ENCODE data around the gene ARHGEF1. TPM values are rescaled to one million over a fixed set of nuclear protein-coding genes. Genes with fewer than 3 reads are reported as not detected.

Gene ARHGEF1
- total RNA-seq, 1 experiment from 2014 or later: 69.5 TPM

- no peak for TF ChIP-seq POLR2AphosphoS5 (IDR thresholded peaks at IDR 0.05; ENCODE audit: low read depth, low read length)
- no peak for TF ChIP-seq CTCF (IDR thresholded peaks at IDR 0.05)
- no peak for TF ChIP-seq TCF7L2 (IDR thresholded peaks at IDR 0.05; ENCODE audit: low read depth, low read length)
- no peak for TF ChIP-seq SIN3A (IDR thresholded peaks at IDR 0.05; ENCODE audit: borderline replicate concordance, insufficient read depth, low read depth, low read length)
- TF ChIP-seq REST (IDR thresholded peaks at IDR 0.05; ENCODE audit: insufficient read depth in 1 of 2, low read depth in 2 of 2, low read length in 1 of 2): no peak
- in situ Hi-C loops (cut with HindIII; ENCODE audit: low pct_unique_long_range_greater_than_20kb, low sequenced_read_pairs): no loop called here
- Histone ChIP-seq H3K4me3 (ENCODE audit: low read depth in 2 of 2, low read length in 2 of 2) (no peak overlapping the region), H3K27me3 (ENCODE audit: control insufficient read depth, insufficient read depth, low read length) (no peaks in the 10 kb centered on the region), H3K36me3 (ENCODE audit: control insufficient read depth, insufficient read depth, low read length) (no peaks in the 10 kb centered on the region), H3K27ac (ENCODE audit: low read length) (no peak overlapping the region), H3K4me1 (ENCODE audit: control insufficient read depth, insufficient read depth, low read length) (no peaks in the 10 kb centered on the region), H3K9me3 (ENCODE audit: control insufficient read depth, insufficient read depth, low read depth, low read length) (no peaks in the 10 kb centered on the region)
- ChIA-PET CTCF (no interaction called here), POLR2A (no interaction called here)
- DNase-seq (ENCODE audit: low read depth, low spot score) (no peak), ATAC-seq (no peak)
- no TSS peak for BruUV-seq (replicated peaks)
- intact Hi-C loops (cut with micrococcal nuclease; ENCODE audit: unreplicated experiment): no loop called here
Observed at GRCh38 chr19:41921577-41922576, 38.9 kb downstream of the ARHGEF1 start.

GRCh38 chr19:41922585-41922984, 39.6 kb downstream of the ARHGEF1 start:
- no peaks in the 10 kb centered on the region for H3K4me1 ChIP-seq (ENCODE audit: control insufficient read depth, insufficient read depth, low read length)
- TF ChIP-seq CTCF (IDR thresholded peaks at IDR 0.05) (no peak), POLR2AphosphoS5 (IDR thresholded peaks at IDR 0.05; ENCODE audit: low read depth, low read length) (no peak), REST (IDR thresholded peaks at IDR 0.05; ENCODE audit: insufficient read depth in 1 of 2, low read depth in 2 of 2, low read length in 1 of 2) (no peak), SIN3A (IDR thresholded peaks at IDR 0.05; ENCODE audit: borderline replicate concordance, insufficient read depth, low read depth, low read length) (no peak), TCF7L2 (IDR thresholded peaks at IDR 0.05; ENCODE audit: low read depth, low read length) (no peak)
- ATAC-seq (no peak), DNase-seq (ENCODE audit: low read depth, low spot score) (no peak)
- in situ Hi-C loops (cut with HindIII; ENCODE audit: low pct_unique_long_range_greater_than_20kb, low sequenced_read_pairs): no loop called here
- no TSS peak for BruUV-seq (replicated peaks)
- POLR2A ChIA-PET: no interaction called here
- intact Hi-C loops (cut with micrococcal nuclease; ENCODE audit: unreplicated experiment): no loop called here
- no peak overlapping the region for H3K27ac ChIP-seq (ENCODE audit: low read length)
- H3K27me3 ChIP-seq (ENCODE audit: control insufficient read depth, insufficient read depth, low read length): no peaks in the 10 kb centered on the region
- H3K4me3 ChIP-seq (ENCODE audit: low read depth in 2 of 2, low read length in 2 of 2): no peak overlapping the region
- H3K9me3 ChIP-seq (ENCODE audit: control insufficient read depth, insufficient read depth, low read depth, low read length): no peaks in the 10 kb centered on the region
- CTCF ChIA-PET: no interaction called here
- no peaks in the 10 kb centered on the region for H3K36me3 ChIP-seq (ENCODE audit: control insufficient read depth, insufficient read depth, low read length)

All from Panc1 (cell line).